ENCODE data around the gene BABAM2. TPM values are rescaled to one million over a fixed set of nuclear protein-coding genes. Genes with fewer than 3 reads are reported as not detected.

The BABAM2 gene
- total and polyA plus RNA-seq, 2 experiments from 2014 or later: 17.8 to 21.5 TPM

- Mint-ChIP-seq H3K27ac (no peak overlapping the region), H3K9me3 (no peaks in the 10 kb centered on the region), H3K4me3 (no peak overlapping the region), H3K27me3 (ENCODE audit: insufficient read depth, low read depth, poor library complexity) (no peaks in the 10 kb centered on the region), H3K4me1 (no peaks in the 10 kb centered on the region), H3K36me3 (ENCODE audit: low read depth) (no peaks in the 10 kb centered on the region)
- H4K20me1 ChIP-seq (replicated peaks; ENCODE audit: insufficient read depth): no peaks in the 10 kb centered on the region
- no peaks in the 10 kb centered on the region for H3K4me1 ChIP-seq (ENCODE audit: insufficient read depth)
- peaks cover 4% of the 10 kb centered on the region; the same call in 1 of the 2 replicates for H3K36me3 ChIP-seq (ENCODE audit: insufficient read depth)
- TF ChIP-seq NANOG (IDR thresholded peaks at IDR 0.05; ENCODE audit: borderline replicate concordance) (no peak), CTCF (conservative IDR thresholded peaks at IDR 0.05; ENCODE audit: low read depth in 2 of 2) (no peak), STAT1 (IDR thresholded peaks at IDR 0.05; ENCODE audit: unreplicated experiment) (no peak), CREB1 (CRISPR knock-in tag; IDR thresholded peaks at IDR 0.05; ENCODE audit: low read depth) (no peak), POLR2AphosphoS5 (IDR thresholded peaks at IDR 0.05; ENCODE audit: low read depth) (no peak), EZH2phosphoT487 (IDR thresholded peaks at IDR 0.05; ENCODE audit: unreplicated experiment) (no peak), JUNB (IDR thresholded peaks at IDR 0.05; ENCODE audit: unreplicated experiment) (no peak)
- no peak overlapping the region for H3K27ac ChIP-seq (ENCODE audit: low read depth)
- no peak for ATAC-seq
- no peaks in the 10 kb centered on the region for H3K9me2 ChIP-seq (ENCODE audit: insufficient read depth)
- H3K79me2 ChIP-seq (replicated peaks; ENCODE audit: insufficient read depth): no peaks in the 10 kb centered on the region
- H3K4me2 ChIP-seq: no peak overlapping the region
- H2AFZ ChIP-seq: no peak overlapping the region
- H3K4me3 ChIP-seq: no peak overlapping the region
- no peaks in the 10 kb centered on the region for H3K27me3 ChIP-seq (ENCODE audit: insufficient read depth)
- DNase-seq (ENCODE audit: low spot score): no peak
- H3F3A ChIP-seq (replicated peaks; ENCODE audit: low read depth): no peaks in the 10 kb centered on the region
Measured at GRCh38 chr2:28209261-28209691, 318.7 kb downstream of the BABAM2 start.

GRCh38 chr2:28209864-28210263 lies 319.3 kb downstream of the BABAM2 start:
- no peaks in the 10 kb centered on the region for H3K27me3 ChIP-seq (ENCODE audit: insufficient read depth)
- no peaks in the 10 kb centered on the region for H3K79me2 ChIP-seq (replicated peaks; ENCODE audit: insufficient read depth)
- peaks cover 1% of the 10 kb centered on the region; the same call in 1 of the 2 replicates for H3K36me3 ChIP-seq (ENCODE audit: insufficient read depth)
- no peaks in the 10 kb centered on the region for H3F3A ChIP-seq (replicated peaks; ENCODE audit: low read depth)
- no peak overlapping the region for H3K4me3 ChIP-seq
- Mint-ChIP-seq H3K4me1 (no peaks in the 10 kb centered on the region), H3K9me3 (no peaks in the 10 kb centered on the region), H3K36me3 (ENCODE audit: low read depth) (no peaks in the 10 kb centered on the region), H3K27ac (no peak overlapping the region), H3K4me3 (no peak overlapping the region), H3K27me3 (ENCODE audit: insufficient read depth, low read depth, poor library complexity) (no peaks in the 10 kb centered on the region)
- no peak overlapping the region for H3K4me2 ChIP-seq
- DNase-seq (ENCODE audit: low spot score) (no peak), ATAC-seq (no peak)
- no peak overlapping the region for H3K27ac ChIP-seq (ENCODE audit: low read depth)
- H2AFZ ChIP-seq: no peak overlapping the region
- H4K20me1 ChIP-seq (replicated peaks; ENCODE audit: insufficient read depth): no peaks in the 10 kb centered on the region
- no peaks in the 10 kb centered on the region for H3K4me1 ChIP-seq (ENCODE audit: insufficient read depth)
- H3K9me2 ChIP-seq (ENCODE audit: insufficient read depth): no peaks in the 10 kb centered on the region
- no peak for TF ChIP-seq EZH2 (IDR thresholded peaks at IDR 0.05; ENCODE audit: low read depth, unreplicated experiment)
- no peak for TF ChIP-seq CREB1 (CRISPR knock-in tag; IDR thresholded peaks at IDR 0.05; ENCODE audit: low read depth)
- no peak for TF ChIP-seq ZNF331 (CRISPR knock-in tag; IDR thresholded peaks at IDR 0.05; ENCODE audit: low read depth)
- TF ChIP-seq ZNF114 (CRISPR knock-in tag; IDR thresholded peaks at IDR 0.05): no peak
- no peak for TF ChIP-seq POLR2AphosphoS5 (IDR thresholded peaks at IDR 0.05; ENCODE audit: low read depth)
- TF ChIP-seq CTCF (conservative IDR thresholded peaks at IDR 0.05; ENCODE audit: low read depth in 2 of 2): no peak
- TF ChIP-seq EZH2phosphoT487 (IDR thresholded peaks at IDR 0.05; ENCODE audit: unreplicated experiment): no peak
- no peak for TF ChIP-seq REST (IDR thresholded peaks at IDR 0.05; ENCODE audit: unreplicated experiment)
- no peak for TF ChIP-seq STAT1 (IDR thresholded peaks at IDR 0.05; ENCODE audit: unreplicated experiment)
- TF ChIP-seq NANOG (IDR thresholded peaks at IDR 0.05; ENCODE audit: borderline replicate concordance): no peak
